Smooth muscle cell (in vitro differentiated cells): ENCODE results near the gene CDS2. TPM values are rescaled to one million over a fixed set of nuclear protein-coding genes. Genes with fewer than 3 reads are reported as not detected.

ENCODE experiments used
- DNase-seq: peaks from one replicate; lab custom pipeline; 2025; ENCODE audit not compliant: unreplicated experiment; lab: John Stamatoyannopoulos, UW
- H2AFZ ChIP-seq: fragments of 200-600 bp; sonication (generic); 2 replicates; pipeline ENCODE4 v1.6.0; 2016; ENCODE audit warnings: antibody characterized with exemption, low read depth, mild to moderate bottlenecking
- H3F3A ChIP-seq: fragments of 200-600 bp; sonication (generic); 2 replicates; pipeline ENCODE4 v1.6.0; 2017; ENCODE audit warnings: antibody characterized with exemption, low read depth
- H3K27ac ChIP-seq: fragments of 200-600 bp; sonication (generic); 2 replicates; pipeline ENCODE4 v1.5.1; 2016; ENCODE audit warnings: low read depth, mild to moderate bottlenecking
- H3K27me3 ChIP-seq: fragments of 200-600 bp; sonication (generic); 2 replicates; pipeline ENCODE4 v1.6.1; 2016; ENCODE audit warnings: low read depth, mild to moderate bottlenecking
- H3K36me3 ChIP-seq: fragments of 200-600 bp; sonication (generic); 2 replicates; pipeline ENCODE4 v1.5.1; 2016; ENCODE audit warnings: low read depth
- H3K4me1 ChIP-seq: fragments of 200-600 bp; sonication (generic); 2 replicates; pipeline ENCODE4 v1.5.1; 2016; ENCODE audit warnings: low read depth
- H3K4me2 ChIP-seq: fragments of 200-600 bp; sonication (generic); 2 replicates; pipeline ENCODE4 v1.6.0; 2016; ENCODE audit warnings: mild to moderate bottlenecking
- H3K4me3 ChIP-seq: fragments of 200-600 bp; sonication (generic); 2 replicates; pipeline ENCODE4 v1.5.1; 2016; ENCODE audit warnings: mild to moderate bottlenecking
- H3K79me2 ChIP-seq: fragments of 200-600 bp; sonication (generic); 2 replicates; pipeline ENCODE4 v1.6.0; 2016; ENCODE audit warnings: low read depth, mild to moderate bottlenecking
- H3K9ac ChIP-seq: fragments of 200-600 bp; sonication (generic); 2 replicates; pipeline ENCODE4 v1.6.0; 2016; ENCODE audit warnings: low read depth
- H3K9me3 ChIP-seq: fragments of 200-600 bp; sonication (generic); replicated peaks from 2 replicates; pipeline ENCODE4 v1.5.1; 2016; ENCODE audit warnings: low read depth
- H4K20me1 ChIP-seq: fragments of 200-600 bp; sonication (generic); 2 replicates; pipeline ENCODE4 v1.6.0; 2016; ENCODE audit warnings: low read depth
- WGBS: methylation state at CpG from one replicate; pipeline ENCODE4 v1.1.7; 2016; ENCODE audit warnings: low lambda C conversion rate; 5-methylcytosine and 5-hydroxymethylcytosine counted together
- polyA plus RNA-seq: library from polyadenylated mRNA; unstranded; fragments of >200 nt; fragmentation: Nextera tagmentation; extraction: Ambion mirVana; gene quantifications from 2 replicates; pipeline ENCODE4 v1.2.1, GENCODE V29; 2016
- total RNA-seq: library from RNA; depleted of rRNA; stranded (reverse); fragments of >200 nt; gene quantifications from 2 replicates; pipeline ENCODE4 v1.2.3, GENCODE V29; 2014
- TF ChIP-seq, protein P1 (sequence below): fragments of 200-600 bp; sonication (generic); IDR thresholded peaks from 2 replicates; pipeline ENCODE4 v1.5.1; 2017; ENCODE audit warnings: borderline replicate concordance, mild to moderate bottlenecking, antibody characterized with exemption; ENCODE audit not compliant: insufficient read depth, poor library complexity, severe bottlenecking

CDS2 gene
- total and polyA plus RNA-seq, 2 experiments from 2014 or later: 24.9 to 25.9 TPM

DNA sequence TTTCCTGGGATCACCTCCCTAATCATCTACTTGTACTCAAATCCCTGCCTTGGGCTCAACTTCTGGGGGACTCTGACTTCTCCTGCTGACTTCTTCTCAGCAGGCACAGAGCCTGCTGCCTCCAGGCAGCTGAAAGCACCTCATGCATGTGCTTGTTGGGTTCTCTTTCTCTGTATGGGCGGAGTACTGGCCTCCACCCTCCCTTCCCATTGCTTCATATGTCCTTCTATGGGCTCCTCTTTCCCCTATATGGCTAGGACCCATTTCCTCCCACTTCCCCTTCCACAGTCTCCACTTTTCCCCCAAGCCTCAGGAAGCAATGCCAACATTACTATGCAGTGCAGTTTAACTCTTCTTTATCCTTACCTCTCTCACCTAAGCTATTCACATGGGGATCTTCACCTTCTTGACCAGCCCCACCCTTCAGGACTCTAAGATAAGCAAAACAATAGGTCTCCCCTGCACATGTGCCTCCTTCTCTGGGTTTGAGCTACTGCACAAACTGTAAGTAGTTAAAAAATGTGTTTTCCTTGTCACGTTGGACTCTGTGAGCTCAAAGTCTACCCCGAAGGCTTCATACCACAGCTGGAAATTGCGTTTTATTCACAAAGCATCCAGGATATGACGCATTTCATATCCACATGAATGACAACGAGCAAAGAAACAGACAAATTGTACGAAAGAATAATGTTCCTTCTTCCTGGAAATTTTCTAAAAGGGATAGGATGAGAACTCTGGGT, 93.7 kb downstream of the CDS2 start:
- H4K20me1 ChIP-seq: no peaks in the 10 kb centered on the region
- no peaks in the 10 kb centered on the region for H3K9me3 ChIP-seq
- DNase-seq: no peak
- H3K36me3 ChIP-seq: no peaks in the 10 kb centered on the region
- TF ChIP-seq, protein P1, sequence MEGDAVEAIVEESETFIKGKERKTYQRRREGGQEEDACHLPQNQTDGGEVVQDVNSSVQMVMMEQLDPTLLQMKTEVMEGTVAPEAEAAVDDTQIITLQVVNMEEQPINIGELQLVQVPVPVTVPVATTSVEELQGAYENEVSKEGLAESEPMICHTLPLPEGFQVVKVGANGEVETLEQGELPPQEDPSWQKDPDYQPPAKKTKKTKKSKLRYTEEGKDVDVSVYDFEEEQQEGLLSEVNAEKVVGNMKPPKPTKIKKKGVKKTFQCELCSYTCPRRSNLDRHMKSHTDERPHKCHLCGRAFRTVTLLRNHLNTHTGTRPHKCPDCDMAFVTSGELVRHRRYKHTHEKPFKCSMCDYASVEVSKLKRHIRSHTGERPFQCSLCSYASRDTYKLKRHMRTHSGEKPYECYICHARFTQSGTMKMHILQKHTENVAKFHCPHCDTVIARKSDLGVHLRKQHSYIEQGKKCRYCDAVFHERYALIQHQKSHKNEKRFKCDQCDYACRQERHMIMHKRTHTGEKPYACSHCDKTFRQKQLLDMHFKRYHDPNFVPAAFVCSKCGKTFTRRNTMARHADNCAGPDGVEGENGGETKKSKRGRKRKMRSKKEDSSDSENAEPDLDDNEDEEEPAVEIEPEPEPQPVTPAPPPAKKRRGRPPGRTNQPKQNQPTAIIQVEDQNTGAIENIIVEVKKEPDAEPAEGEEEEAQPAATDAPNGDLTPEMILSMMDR: no peak
- no peaks in the 10 kb centered on the region for H3K27me3 ChIP-seq
- H3K4me3 ChIP-seq: no peak overlapping the region
- H3K79me2 ChIP-seq: no peaks in the 10 kb centered on the region
- no peak overlapping the region for H2AFZ ChIP-seq
- no peaks in the 10 kb centered on the region for H3K4me1 ChIP-seq
- H3K9ac ChIP-seq: no peak overlapping the region
- no peaks in the 10 kb centered on the region for H3F3A ChIP-seq
- WGBS: 92% methylated on average over 7 of the region's 7 CpGs
- no peak overlapping the region for H3K4me2 ChIP-seq
- no peak overlapping the region for H3K27ac ChIP-seq

DNA sequence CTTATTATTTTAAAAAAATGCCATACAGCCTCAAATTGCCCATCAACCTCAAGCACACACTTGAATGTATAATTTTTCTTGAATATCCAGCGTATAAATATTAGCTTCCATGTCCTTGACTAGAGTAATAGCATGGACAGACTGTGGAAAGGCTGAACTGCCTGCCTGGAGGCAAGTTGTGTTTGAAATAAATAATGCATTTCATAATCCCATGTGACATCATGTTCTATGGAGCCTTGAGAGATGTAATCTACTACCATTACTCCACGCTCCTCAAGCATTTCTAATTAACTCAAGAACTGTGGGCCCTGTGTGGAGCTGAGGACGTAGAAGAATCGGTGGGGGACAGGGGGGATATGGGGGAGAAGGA, 94.2 kb downstream of the CDS2 start:
- Histone ChIP-seq H3K9me3 (no peaks in the 10 kb centered on the region), H3K4me3 (no peak overlapping the region), H3K9ac (no peak overlapping the region), H3F3A (no peaks in the 10 kb centered on the region), H3K27me3 (no peaks in the 10 kb centered on the region), H3K27ac (no peak overlapping the region), H2AFZ (no peak overlapping the region), H4K20me1 (no peaks in the 10 kb centered on the region), H3K4me2 (no peak overlapping the region), H3K4me1 (no peaks in the 10 kb centered on the region), H3K79me2 (no peaks in the 10 kb centered on the region), H3K36me3 (no peaks in the 10 kb centered on the region)
- no peak for DNase-seq
- 95% methylated on average over 4 of the region's 4 CpGs for WGBS
- TF ChIP-seq, protein P1: no peak

DNA sequence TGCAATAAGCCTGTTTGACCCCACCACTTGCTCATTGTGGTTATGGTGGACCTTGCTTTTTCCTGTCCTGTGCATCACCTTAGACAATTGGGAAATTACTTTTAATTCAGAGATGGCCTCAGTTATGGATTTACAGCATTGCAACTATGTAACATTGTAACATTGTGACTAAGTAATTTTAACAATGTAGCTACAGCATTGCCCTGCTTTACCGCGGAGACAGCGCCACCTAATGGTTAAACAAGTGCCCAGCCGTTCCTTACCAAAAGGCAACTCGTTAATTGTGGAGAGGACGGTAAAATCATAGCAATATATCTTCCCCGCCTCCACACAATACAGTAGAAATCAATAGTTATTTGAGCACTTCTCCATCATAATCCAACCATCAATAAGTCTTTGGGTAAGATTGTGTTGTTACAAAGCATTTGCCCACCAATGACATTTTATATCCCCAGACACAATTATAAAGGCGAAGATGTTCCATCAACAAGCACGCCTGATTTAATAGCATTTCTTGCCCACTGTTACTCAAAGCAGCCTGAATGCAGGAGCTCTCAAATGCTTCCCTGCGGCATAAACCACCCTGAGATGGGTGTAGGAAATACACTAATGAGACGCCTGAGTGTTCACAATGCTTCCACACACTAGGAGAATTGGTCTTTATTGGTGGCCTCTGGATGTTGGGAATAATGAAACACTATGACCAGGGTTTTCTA, 96.3 kb downstream of the CDS2 start:
- no peaks in the 10 kb centered on the region for H3F3A ChIP-seq
- H4K20me1 ChIP-seq: no peaks in the 10 kb centered on the region
- H3K27me3 ChIP-seq: no peaks in the 10 kb centered on the region
- TF ChIP-seq, protein P1: peak; percentile 88
- no peak overlapping the region for H3K4me3 ChIP-seq
- H3K4me2 ChIP-seq: no peak overlapping the region
- no peak overlapping the region for H2AFZ ChIP-seq
- DNase-seq: no peak
- no peak overlapping the region for H3K9ac ChIP-seq
- no peaks in the 10 kb centered on the region for H3K4me1 ChIP-seq
- WGBS: 38% methylated on average over 11 of the region's 11 CpGs
- H3K9me3 ChIP-seq: no peaks in the 10 kb centered on the region
- H3K79me2 ChIP-seq: no peaks in the 10 kb centered on the region
- no peaks in the 10 kb centered on the region for H3K36me3 ChIP-seq
- H3K27ac ChIP-seq: no peak overlapping the region
